GM12878 (cell line): ENCODE results near the gene DMPK. TPM values are rescaled to one million over a fixed set of nuclear protein-coding genes. Genes with fewer than 3 reads are reported as not detected.

Experiments
- ATAC-seq: fragments of 200-7000 bp; cut with Tn5 transposase; 3 replicates; pipeline ENCODE4 v1.9.1; 2020; ENCODE audit warnings: mild to moderate bottlenecking, moderate library complexity
- BruUV-seq: library from RNA; stranded (reverse); fragments of 400-500 nt; replicated peaks from 2 replicates; lab custom pipeline; 2021; lab: Mats Ljungman, UMichigan
- CTCF ChIA-PET: fragments of 300-600 bp; sonication (Branson Sonifier 250); formaldehyde crosslinking; extraction: SDS; loops from one replicate; lab custom pipeline; 2021; ENCODE audit warnings: inconsistent platforms; lab: Yijun Ruan, JAX
- POLR2A ChIA-PET: fragments of 350-600 bp; formaldehyde crosslinking; extraction: SDS; loops from one replicate; lab custom pipeline; 2021; ENCODE audit warnings: inconsistent platforms; lab: Charles Lee
- RAD21 ChIA-PET: fragments of 300-600 bp; sonication (Branson Sonifier 250); formaldehyde crosslinking; loops from one replicate; lab custom pipeline; 2023; ENCODE audit warnings: antibody characterized with exemption; ENCODE audit not compliant: unreplicated experiment; lab: Charles Lee
- SMC1A ChIA-PET: fragments of 300-600 bp; sonication (Branson Sonifier 250); formaldehyde crosslinking; loops from one replicate; lab custom pipeline; 2023; ENCODE audit not compliant: unreplicated experiment, uncharacterized antibody; lab: Charles Lee
- DNase-seq: peaks from one replicate; pipeline ENCODE4 v3.0.0-alpha.2; 2011; ENCODE audit warnings: low read depth, low spot score
- FAIRE-seq: peaks from 3 replicates; lab custom pipeline; 2011; peaks lifted over from hg19 to GRCh38; lab: Jason Lieb, UNC
- H2AFZ ChIP-seq: 2 replicates; pipeline ENCODE4 v1.6.0; 2011; ENCODE audit warnings: low read depth, low read length, control low read depth; ENCODE audit not compliant: control insufficient read depth
- H3K27ac ChIP-seq: 2 replicates; pipeline ENCODE4 v1.5.1; 2011; ENCODE audit warnings: control low read depth; ENCODE audit not compliant: control insufficient read depth, insufficient read depth
- H3K27me3 ChIP-seq, 2 experiments: replicated peaks in 1 of 2; 2 replicates each; pipeline versions ENCODE4 v1.6.0 to v1.6.1; 2011; ENCODE audit warnings: low read length in 1 of 2; ENCODE audit not compliant: control insufficient read depth in 2 of 2, insufficient read depth in 2 of 2
- H3K36me3 ChIP-seq, 2 experiments: 2 replicates each; pipeline ENCODE4 v1.5.1; 2011; ENCODE audit warnings: low read length in 1 of 2; ENCODE audit not compliant: control insufficient read depth in 2 of 2, insufficient read depth in 2 of 2
- H3K4me1 ChIP-seq: 2 replicates; pipeline ENCODE4 v1.6.1; 2011; ENCODE audit warnings: mild to moderate bottlenecking, low read length, moderate library complexity, mixed read lengths; ENCODE audit not compliant: control insufficient read depth, insufficient read depth
- H3K4me2 ChIP-seq: 2 replicates; pipeline ENCODE4 v1.6.0; 2011; ENCODE audit warnings: control low read depth; ENCODE audit not compliant: control insufficient read depth, insufficient read depth
- H3K4me3 ChIP-seq: fragments of 200-600 bp; sonication (generic); 2 replicates; pipeline ENCODE4 v1.5.1; 2016
- H3K79me2 ChIP-seq: 2 replicates; pipeline ENCODE4 v1.6.0; 2011; ENCODE audit warnings: low read length; ENCODE audit not compliant: control insufficient read depth, insufficient read depth
- H3K9ac ChIP-seq: 2 replicates; pipeline ENCODE4 v1.8.0; 2011; ENCODE audit warnings: low read length, control low read depth, mixed read lengths; ENCODE audit not compliant: control insufficient read depth, insufficient read depth
- H3K9me3 ChIP-seq: replicated peaks from 3 replicates; pipeline ENCODE4 v1.5.1; 2011; ENCODE audit warnings: mild to moderate bottlenecking, low read length; ENCODE audit not compliant: control insufficient read depth, insufficient read depth
- H4K20me1 ChIP-seq: 2 replicates; pipeline ENCODE4 v1.6.0; 2011; ENCODE audit not compliant: control insufficient read depth, insufficient read depth
- ATF3 ChIP-seq: IDR thresholded peaks from 2 replicates; pipeline ENCODE4 v1.6.1; 2011; ENCODE audit warnings: low read depth, mild to moderate bottlenecking, low read length, moderate library complexity, borderline replicate concordance; ENCODE audit errors: extremely low read depth
- EZH2 ChIP-seq: IDR thresholded peaks from 2 replicates; pipeline ENCODE4 v1.6.1; 2012; ENCODE audit warnings: low read depth, mild to moderate bottlenecking, control low read depth, inconsistent platforms, low read length, borderline replicate concordance; ENCODE audit not compliant: control insufficient read depth
- FOS ChIP-seq: IDR thresholded peaks from 3 replicates; pipeline ENCODE4 v1.6.1; 2011; ENCODE audit warnings: borderline replicate concordance; ENCODE audit not compliant: insufficient read length; ENCODE audit errors: extremely low read depth
- MEF2A ChIP-seq: IDR thresholded peaks from 2 replicates; pipeline ENCODE4 v1.6.1; 2011; ENCODE audit warnings: low read depth, mild to moderate bottlenecking, low read length, moderate library complexity; ENCODE audit not compliant: insufficient read depth
- SMAD5 ChIP-seq: IDR thresholded peaks from 2 replicates; pipeline ENCODE4 v1.6.1; 2016; ENCODE audit warnings: antibody characterized with exemption, low read depth
- USF1 ChIP-seq: IDR thresholded peaks from 2 replicates; pipeline ENCODE4 v1.6.1; 2011; ENCODE audit warnings: borderline replicate concordance, low read depth, mild to moderate bottlenecking, moderate library complexity, mixed read lengths, low read length; ENCODE audit not compliant: insufficient read depth; ENCODE audit errors: extremely low read length
- ZNF24 ChIP-seq: fragments of 450-650 bp; IDR thresholded peaks from 2 replicates; pipeline ENCODE4 v1.6.1; 2017; ENCODE audit warnings: antibody characterized with exemption, mild to moderate bottlenecking
- WGBS: methylation state at CpG from one replicate; pipeline ENCODE4 v1.1.6; 2016; ENCODE audit warnings: low lambda C conversion rate; ENCODE audit not compliant: insufficient replicate concordance, insufficient coverage; ENCODE audit errors: missing lambda C conversion rate; 5-methylcytosine and 5-hydroxymethylcytosine counted together
- in situ Hi-C: fragments of 300-500 bp; cut with MboI; formaldehyde crosslinking; loops from 9 replicates; pipeline ENCODE4 v1.14.3; 2018; ENCODE audit warnings: mixed read lengths
- intact Hi-C: fragments of 100-400 bp; cut with micrococcal nuclease; formaldehyde crosslinking; loops from one replicate; pipeline ENCODE4 v1.14.2; 2022; ENCODE audit not compliant: unreplicated experiment
- polyA plus RNA-seq, 11 experiments: library from polyadenylated mRNA; depleted of rRNA in 4 of 11; unstranded in 6 of 11; stranded (reverse) in 5 of 11; fragments of >200 nt; fragmentation: Nextera tagmentation in 4 of 11; fragmentation: Illumina TruSeq in 1 of 11; extraction: Ambion mirVana in 4 of 11; extraction: Trizol in 1 of 11; gene quantifications; 1 replicate in 1 of 11; 2 replicates in 10 of 11; pipeline versions ENCODE4 v1.2.1 to v1.2.3, GENCODE V29; 2011 to 2016; ENCODE audit warnings: inconsistent platforms in 2 of 11, missing spikeins in 2 of 11, low read depth in 1 of 11
- total RNA-seq, 4 experiments: library from RNA; depleted of rRNA in 3 of 4; stranded (reverse); fragments of >200 nt in 3 of 4; fragmentation: Illumina TruSeq in 1 of 4; extraction: Trizol in 1 of 4; gene quantifications; 2 replicates each; pipeline versions ENCODE4 v1.2.1 to v1.2.3, GENCODE V29; 2013 to 2021
- TF ChIP-seq, protein P1 (sequence below), 3 experiments: IDR thresholded peaks in 2 of 3; conservative IDR thresholded peaks in 1 of 3; 2 replicates each; pipeline ENCODE4 v1.5.1; 2011; ENCODE audit warnings: low read depth in 3 of 3, low read length in 3 of 3, mild to moderate bottlenecking in 3 of 3, control low read depth in 2 of 3, moderate library complexity in 2 of 3, inconsistent platforms in 1 of 3, mixed read lengths in 1 of 3; ENCODE audit not compliant: control insufficient read depth in 2 of 3, insufficient read depth in 1 of 3; ENCODE audit errors: extremely low read depth in 1 of 3

Gene DMPK
- total and polyA plus RNA-seq, 10 of the 15 experiments (the other 5 are each of a cell fraction or from before 2014, with no cell fraction given), result 0.60 to 33.6 (median 5.2) TPM

GRCh38 chr19:45814166-45814780, 32.0 kb upstream of the DMPK start:
- POLR2A ChIA-PET, result no interaction called here

More at GRCh38 chr19:45814166-45814780, 32.0 kb upstream of the DMPK start:
- intact Hi-C loops, result loop anchor here (10.0 kb wide), 1 partner anchor 181 kb away; the partner anchor contains the start of gene CCDC61
- Histone ChIP-seq H3K4me2 (no peak overlapping the region), H3K27ac (no peak overlapping the region), H3K9me3 (no peaks in the 10 kb centered on the region), H3K79me2 (no peaks in the 10 kb centered on the region), H3K27me3 (no peaks in the 10 kb centered on the region)
- SMC1A ChIA-PET, result no interaction called here
- no TSS peak for BruUV-seq
- DNase-seq (no peak), ATAC-seq (no peak)
- TF ChIP-seq FOS (no peak), SMAD5 (no peak), EZH2 (no peak), ATF3 (no peak), MEF2A (no peak), USF1 (no peak), ZNF24 (no peak)
- TF ChIP-seq, protein P1, sequence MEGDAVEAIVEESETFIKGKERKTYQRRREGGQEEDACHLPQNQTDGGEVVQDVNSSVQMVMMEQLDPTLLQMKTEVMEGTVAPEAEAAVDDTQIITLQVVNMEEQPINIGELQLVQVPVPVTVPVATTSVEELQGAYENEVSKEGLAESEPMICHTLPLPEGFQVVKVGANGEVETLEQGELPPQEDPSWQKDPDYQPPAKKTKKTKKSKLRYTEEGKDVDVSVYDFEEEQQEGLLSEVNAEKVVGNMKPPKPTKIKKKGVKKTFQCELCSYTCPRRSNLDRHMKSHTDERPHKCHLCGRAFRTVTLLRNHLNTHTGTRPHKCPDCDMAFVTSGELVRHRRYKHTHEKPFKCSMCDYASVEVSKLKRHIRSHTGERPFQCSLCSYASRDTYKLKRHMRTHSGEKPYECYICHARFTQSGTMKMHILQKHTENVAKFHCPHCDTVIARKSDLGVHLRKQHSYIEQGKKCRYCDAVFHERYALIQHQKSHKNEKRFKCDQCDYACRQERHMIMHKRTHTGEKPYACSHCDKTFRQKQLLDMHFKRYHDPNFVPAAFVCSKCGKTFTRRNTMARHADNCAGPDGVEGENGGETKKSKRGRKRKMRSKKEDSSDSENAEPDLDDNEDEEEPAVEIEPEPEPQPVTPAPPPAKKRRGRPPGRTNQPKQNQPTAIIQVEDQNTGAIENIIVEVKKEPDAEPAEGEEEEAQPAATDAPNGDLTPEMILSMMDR (IDR thresholded peaks at IDR 0.05 in 2 of 3, conservative IDR thresholded peaks at IDR 0.05 in 1 of 3; ENCODE audit: control insufficient read depth in 2 of 3, extremely low read depth in 1 of 3, insufficient read depth in 1 of 3, low read depth in 3 of 3, low read length in 3 of 3), result no peak
- TF ChIP-seq, all 136 proteins: peak for 0
- H3K9ac ChIP-seq, result no peak overlapping the region
- in situ Hi-C loops, result no loop called here
- ChIA-PET RAD21 (interaction anchor here (1.8 kb wide), 1 partner anchor 202 kb away, joined by 5 read pairs; no protein-coding TSS in a partner anchor), CTCF (interaction anchor here (0.6 to 1.7 kb wide), 5 partner anchors 15 to 375 kb away, joined by 3 to 10 read pairs (median 3); partner anchors contain the start of gene SIX5)
- H3K4me1 ChIP-seq, result peaks cover 12% of the 10 kb centered on the region
- WGBS, result 81% methylated on average over 12 of the region's 12 CpGs
- no peaks in the 10 kb centered on the region for H3K36me3 ChIP-seq
- no peak overlapping the region for H2AFZ ChIP-seq
- no peak overlapping the region for H3K4me3 ChIP-seq
- FAIRE-seq, result no peak
- H4K20me1 ChIP-seq, result no peaks in the 10 kb centered on the region
